ENCODE results near the gene SRPX.

GRCh38 chrX:38166478-38167083 lies 54.1 kb downstream of the SRPX start:
- no peak for TF ChIP-seq POLR2AphosphoS5 (IDR thresholded peaks at IDR 0.05; ENCODE audit: low read depth, low read length)
- peak; percentile 92 for TF ChIP-seq CTCF (IDR thresholded peaks at IDR 0.05)
- no peak for TF ChIP-seq JUND (IDR thresholded peaks at IDR 0.05)
- no peak for TF ChIP-seq EP300 (IDR thresholded peaks at IDR 0.05; ENCODE audit: borderline replicate concordance in 1 of 2, low read depth in 1 of 2, low read length in 1 of 2)
- no peak for TF ChIP-seq MAX (IDR thresholded peaks at IDR 0.05; ENCODE audit: low read depth)
- TF ChIP-seq REST (IDR thresholded peaks at IDR 0.05; ENCODE audit: low read depth, low read length): no peak
- peak; percentile 36 for TF ChIP-seq SMC3 (IDR thresholded peaks at IDR 0.05; ENCODE audit: low read depth, low read length)
- TF ChIP-seq TEAD4 (IDR thresholded peaks at IDR 0.05; ENCODE audit: borderline replicate concordance, insufficient read depth): no peak
- TF ChIP-seq GABPA (IDR thresholded peaks at IDR 0.05; ENCODE audit: low read depth): no peak
- TF ChIP-seq RAD21 (IDR thresholded peaks at IDR 0.05; ENCODE audit: low read length): peak; percentile 45
